KOPT-K1 (cell line): ENCODE data around the gene IGIP.

Experiments used
- H3K27ac ChIP-seq: fragments of 200-600 bp; sonication (generic); 2 replicates; pipeline ENCODE4 v1.5.1; 2016; ENCODE audit warnings: antibody characterized with exemption, mild to moderate bottlenecking, low read depth, low read length; ENCODE audit not compliant: poor library complexity, severe bottlenecking
- H3K36me3 ChIP-seq: fragments of 200-600 bp; sonication (generic); 2 replicates; pipeline ENCODE4 v1.5.1; 2017; ENCODE audit warnings: antibody characterized with exemption, mild to moderate bottlenecking, low read length, moderate library complexity; ENCODE audit not compliant: insufficient read depth
- H3K9me3 ChIP-seq: fragments of 200-600 bp; sonication (generic); 2 replicates; pipeline ENCODE4 v1.5.1; 2017; ENCODE audit warnings: antibody characterized with exemption, low read length, mild to moderate bottlenecking; ENCODE audit not compliant: insufficient read depth, poor library complexity, severe bottlenecking

The IGIP gene

DNA sequence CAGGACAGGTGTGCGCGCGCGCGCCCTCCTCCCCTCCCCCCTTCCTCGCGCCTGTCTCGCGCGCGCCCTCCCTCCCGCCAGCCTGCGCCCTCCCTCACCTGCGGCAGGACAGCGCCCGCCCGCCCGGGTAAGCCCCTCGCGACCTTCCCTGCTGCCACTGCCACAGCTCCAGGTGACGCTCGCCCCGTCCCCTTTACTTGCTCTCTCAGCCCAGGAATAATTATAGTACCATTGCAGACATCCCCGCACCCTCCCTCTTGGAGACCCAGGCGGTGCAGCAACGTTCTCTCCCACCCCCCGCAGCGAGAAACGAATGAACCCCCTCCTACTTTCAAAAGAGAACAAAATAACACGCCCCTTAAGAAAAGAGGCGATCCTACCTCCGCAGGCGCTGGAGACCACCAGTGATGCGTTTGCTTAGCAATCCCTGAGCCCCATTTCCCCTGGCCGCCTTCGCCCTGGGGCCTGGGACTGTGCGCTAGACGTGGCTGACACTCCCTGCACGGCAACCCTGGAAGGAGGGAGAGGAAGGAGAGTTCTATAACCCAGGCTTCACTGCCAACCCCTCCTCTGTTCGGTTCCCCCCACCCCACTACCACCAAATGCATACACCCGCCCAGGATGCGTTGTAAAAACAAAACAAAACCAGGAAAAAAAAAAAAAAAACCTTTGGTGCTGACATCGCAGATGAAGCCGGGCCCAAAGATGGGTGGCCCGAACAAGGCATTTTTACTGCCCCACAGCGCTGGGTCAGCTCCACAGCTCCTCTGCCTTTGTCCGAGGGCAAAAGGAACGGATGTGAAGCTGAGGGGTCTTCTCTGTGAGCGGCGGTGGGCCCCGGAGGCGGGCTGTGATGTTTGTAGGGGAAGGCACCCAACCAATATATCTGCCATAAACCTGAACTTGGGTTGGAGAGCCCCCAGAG is 17.4 kb upstream of the IGIP start:
- Histone ChIP-seq H3K27ac (peak overlapping the region; percentile 68), H3K36me3 (no peaks in the 10 kb centered on the region), H3K9me3 (no peaks in the 10 kb centered on the region)

DNA sequence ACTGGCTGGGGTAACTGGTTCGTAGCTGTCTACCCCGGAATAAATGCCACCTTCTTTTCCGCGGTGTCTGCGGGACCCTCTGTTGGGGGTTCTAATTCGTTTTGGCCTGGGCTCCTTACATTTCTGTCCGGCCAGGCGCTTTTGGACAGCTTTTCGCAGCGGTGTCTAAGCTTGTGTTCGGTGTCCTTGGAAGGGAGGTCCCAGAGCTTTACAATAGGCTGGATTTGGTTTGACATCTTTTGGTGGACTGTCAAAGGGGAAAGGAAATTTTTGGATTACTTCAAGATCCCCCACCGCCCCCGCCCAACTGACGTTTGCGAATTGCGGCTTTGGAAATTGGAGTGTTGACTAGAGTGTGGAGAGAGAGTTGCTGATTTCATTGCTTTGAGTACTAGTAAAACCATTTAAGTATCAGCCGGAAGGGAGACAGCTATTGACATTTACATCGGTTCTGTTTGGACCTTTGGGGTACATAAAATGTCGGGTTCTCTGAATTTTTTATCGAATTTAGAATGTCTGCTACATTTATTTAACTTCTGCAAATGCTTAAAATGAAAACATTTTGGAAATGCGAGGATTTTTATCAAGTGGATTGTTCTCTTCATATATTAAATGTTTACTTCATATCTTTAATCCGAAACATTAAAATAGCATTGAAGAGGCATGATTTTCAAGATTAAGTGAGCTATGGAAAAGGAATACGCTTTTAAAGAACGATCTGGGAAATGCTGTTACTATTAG is 16.5 kb upstream of the IGIP start:
- Histone ChIP-seq H3K36me3 (no peaks in the 10 kb centered on the region), H3K9me3 (no peaks in the 10 kb centered on the region), H3K27ac (no peak overlapping the region)

DNA sequence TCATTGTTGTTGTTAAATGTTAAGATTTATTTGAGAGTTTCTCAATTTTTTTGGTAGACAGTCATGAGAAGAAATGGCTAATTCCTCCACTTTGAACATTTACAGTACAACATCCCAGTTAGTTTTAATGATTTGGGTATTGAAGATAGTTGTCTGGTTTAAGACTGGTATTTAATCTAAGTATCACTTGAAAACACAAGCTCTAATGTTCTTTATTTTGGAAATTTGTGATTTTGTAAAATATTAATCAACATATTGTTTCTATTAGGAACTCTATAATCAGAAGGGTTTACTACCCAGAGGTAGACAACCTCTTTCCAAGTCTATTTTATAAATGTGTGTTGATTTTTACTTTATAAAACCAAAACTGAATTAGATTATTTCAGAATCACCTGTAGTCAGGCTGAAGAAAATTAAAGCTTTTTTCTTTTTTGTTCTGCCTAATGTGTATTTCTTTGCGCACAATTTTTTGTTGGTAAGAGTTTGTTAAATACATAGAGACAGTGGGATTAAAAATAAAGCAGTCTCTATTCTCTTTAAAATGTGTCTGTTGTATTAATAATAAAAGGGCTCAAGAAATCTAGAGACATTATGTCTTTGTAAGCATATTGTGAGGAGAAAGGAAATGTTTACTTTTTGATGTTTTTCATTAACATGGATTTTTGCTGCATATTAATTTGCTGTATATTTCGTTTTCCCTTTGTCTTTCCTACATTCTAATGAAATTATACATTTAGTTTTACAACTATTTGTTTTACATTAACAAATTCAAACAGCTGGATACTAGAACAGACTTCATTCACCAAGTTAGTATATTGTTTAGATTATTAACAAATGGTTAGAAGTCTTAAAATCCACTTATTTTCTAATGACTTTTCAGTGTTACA is 15.7 kb upstream of the IGIP start:
- H3K36me3 ChIP-seq = no peaks in the 10 kb centered on the region
- H3K27ac ChIP-seq = no peak overlapping the region
- H3K9me3 ChIP-seq = no peaks in the 10 kb centered on the region

DNA sequence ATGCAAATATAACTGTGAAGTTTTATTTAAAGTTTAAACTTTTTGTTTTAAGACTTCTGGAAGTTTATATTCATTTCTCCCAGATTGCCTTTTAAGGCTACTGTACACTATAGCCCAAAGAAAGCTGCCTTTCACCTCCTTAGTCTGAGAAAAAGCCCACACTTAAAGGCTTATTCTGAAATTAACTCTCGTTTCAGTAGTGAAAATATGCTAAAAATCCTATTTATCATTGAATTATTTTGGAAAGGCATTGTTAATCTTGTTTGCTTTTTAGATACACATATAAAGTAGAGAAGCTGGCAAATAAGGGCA is 15.1 kb upstream of the IGIP start:
- Histone ChIP-seq H3K9me3 (no peaks in the 10 kb centered on the region), H3K27ac (no peak overlapping the region), H3K36me3 (no peaks in the 10 kb centered on the region)

DNA sequence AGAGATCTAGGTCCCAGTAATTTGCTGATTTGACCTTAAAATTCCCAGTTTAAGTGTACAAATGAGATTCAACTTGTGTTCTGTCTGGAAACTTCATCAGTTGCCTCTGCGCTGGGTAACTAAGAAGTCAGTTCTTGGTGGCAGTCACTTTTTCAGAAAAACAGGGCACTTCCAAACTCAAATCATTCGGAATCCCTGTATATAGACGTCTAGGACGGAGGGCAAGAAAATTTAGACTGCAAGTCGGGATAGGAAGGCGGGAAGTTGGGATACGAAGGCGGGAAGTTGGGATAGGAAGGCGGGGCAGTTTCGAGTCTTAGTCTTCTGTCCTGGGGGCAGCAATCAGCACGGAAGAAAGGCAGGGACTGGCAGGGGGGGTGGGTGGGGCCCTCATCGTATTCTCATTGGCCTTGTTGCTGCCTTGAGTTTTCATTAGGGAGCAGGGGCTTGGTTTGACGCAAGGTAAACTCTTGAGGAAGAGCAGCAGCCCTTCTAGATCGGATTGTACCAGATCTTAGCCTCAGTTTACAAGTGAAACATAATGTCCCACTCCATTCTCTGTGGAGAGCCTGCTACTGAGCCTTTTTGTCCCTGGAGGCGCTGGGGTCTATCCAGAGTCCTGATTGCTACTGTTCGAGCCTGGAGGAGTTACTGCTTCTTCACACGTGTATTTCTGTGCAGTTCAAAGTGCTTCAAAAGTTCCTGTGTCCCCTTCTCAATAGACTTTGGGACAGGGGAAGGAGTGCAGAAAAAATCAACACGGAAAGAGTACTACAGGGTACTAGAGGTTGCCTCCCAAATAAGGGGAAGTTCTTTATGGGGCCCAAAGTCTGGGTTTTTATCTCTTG is 14.5 kb upstream of the IGIP start:
- Histone ChIP-seq H3K9me3 (no peaks in the 10 kb centered on the region), H3K27ac (no peak overlapping the region)

DNA sequence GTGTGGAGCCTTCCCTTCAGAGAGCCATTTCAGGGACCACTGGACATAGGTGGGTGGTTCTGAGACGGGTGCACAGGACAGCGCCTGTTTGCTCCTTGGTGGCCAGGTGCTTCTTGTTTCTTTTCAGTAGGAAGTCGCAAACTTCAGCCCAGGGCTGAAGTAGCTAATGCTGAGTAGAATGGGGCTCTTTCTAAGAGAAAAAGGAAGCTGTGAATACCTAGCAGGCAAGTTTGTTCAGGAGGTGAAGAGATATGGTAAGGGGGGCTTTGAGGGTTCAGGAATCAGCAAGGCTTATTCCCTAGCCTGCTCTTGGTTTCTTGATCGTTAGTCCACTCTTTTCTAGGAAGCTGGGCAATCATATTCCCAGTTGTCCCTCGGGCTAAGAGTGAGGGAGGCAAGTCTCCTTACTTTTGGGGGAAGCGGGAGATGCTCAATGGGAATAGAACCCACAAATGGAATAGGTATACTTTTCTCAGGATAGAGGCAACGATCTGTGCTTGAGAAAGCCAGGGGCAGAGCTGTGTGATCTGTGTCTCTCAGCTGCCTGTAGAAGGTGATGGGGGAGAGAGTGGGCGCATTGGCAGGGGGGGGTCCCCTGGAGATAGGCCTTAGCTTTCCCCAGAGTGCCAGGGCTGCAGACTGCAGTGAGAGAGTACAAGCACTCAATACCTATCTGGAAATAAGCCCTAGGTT is 13.7 kb upstream of the IGIP start:
- no peaks in the 10 kb centered on the region for H3K36me3 ChIP-seq
- H3K27ac ChIP-seq = no peak overlapping the region
- H3K9me3 ChIP-seq = no peaks in the 10 kb centered on the region

More for the DNA sequence above, 14.5 kb upstream of the IGIP start:
- H3K36me3 ChIP-seq = no peaks in the 10 kb centered on the region

DNA sequence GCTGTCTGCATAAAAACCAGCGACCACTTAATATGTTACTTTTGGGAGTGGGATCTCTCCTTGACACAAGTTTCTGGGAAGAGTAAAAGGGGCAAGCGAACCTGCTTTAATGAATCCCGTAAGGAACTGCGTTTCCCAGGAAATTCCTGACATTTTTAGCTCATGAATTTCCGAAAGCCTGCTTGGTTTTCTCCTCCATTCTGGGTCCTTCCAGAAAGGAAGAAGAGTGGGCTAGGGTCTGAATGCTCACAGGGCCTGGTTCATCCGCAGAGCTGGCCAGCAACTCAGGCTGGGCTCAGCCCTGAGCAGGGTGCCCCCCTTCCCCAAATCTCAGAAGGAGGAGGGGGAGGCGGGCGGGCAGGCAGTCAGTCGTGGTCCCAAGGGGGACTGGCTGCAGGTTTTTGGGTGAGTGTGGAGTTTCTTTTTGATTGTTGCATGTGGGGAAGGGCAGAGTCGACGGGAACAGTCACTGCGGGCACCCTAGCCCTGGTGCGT is 13.0 kb upstream of the IGIP start:
- peak overlapping the region; percentile 72 for H3K27ac ChIP-seq
- H3K9me3 ChIP-seq = no peaks in the 10 kb centered on the region
- H3K36me3 ChIP-seq = no peaks in the 10 kb centered on the region

DNA sequence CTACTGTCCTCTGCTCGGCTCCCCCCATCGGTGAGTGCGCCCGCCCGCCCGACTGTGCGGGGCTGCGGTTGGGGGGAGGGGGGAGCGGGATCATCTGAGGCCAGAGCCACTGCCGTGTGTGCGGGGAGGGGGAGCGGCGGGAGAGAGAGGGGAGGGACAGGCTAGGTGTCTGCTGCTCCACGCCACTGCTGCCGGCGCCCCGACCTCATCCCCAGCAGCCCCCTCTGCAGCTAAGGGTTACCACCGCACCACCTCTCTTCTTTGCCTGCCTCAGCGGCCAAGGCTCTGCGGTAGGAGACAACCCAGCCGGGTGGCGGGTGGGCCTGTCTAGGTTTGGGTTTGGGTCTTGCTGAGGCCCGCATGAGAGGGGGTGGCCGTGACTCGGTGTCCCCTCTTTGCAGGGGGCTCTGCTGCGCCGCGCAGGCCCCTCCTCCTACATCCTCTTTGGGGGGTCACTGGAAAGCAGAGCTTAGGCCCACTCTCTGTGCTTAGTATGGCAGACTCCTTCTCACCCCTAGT is 12.5 kb upstream of the IGIP start:
- no peaks in the 10 kb centered on the region for H3K36me3 ChIP-seq
- H3K9me3 ChIP-seq = no peaks in the 10 kb centered on the region
- H3K27ac ChIP-seq = peak overlapping the region; percentile 72

DNA sequence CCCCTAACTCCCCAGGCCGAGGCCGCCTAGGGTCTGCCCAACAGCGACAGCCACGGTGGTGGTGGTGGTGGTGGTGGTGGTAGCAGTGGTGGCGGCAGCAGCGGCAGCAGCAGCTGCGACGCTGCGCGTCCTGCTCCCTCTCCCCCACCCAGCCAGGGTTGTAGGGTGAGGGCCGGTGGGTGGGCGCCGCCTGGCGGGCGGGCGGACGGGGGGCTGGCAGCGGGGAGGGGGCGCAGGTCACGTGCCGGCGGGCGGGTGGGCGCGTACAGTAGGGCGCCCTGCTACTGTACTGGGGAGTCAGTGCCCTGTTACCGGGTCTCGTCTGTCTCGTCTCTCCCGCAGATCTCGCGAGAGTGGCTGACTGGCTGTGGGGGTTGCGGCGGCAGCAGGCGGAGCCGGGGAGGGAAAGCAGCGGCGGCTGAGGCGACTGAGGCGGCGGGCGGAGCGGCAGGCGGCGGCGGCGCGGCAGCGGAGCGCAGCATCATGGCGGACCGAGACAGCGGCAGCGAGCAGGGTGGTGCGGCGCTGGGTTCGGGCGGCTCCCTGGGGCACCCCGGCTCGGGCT is 12.0 kb upstream of the IGIP start, which contains the start of gene PURA:
Gene PURA (plus strand): TSS at position 411 of the 565 bp plus-strand sequence. CDS start 73 bp downstream, at position 484.
- Histone ChIP-seq H3K9me3 (no peaks in the 10 kb centered on the region), H3K27ac (peak within 1 kb of the TSS; percentile 72), H3K36me3 (no peaks in the 10 kb centered on the region)

DNA sequence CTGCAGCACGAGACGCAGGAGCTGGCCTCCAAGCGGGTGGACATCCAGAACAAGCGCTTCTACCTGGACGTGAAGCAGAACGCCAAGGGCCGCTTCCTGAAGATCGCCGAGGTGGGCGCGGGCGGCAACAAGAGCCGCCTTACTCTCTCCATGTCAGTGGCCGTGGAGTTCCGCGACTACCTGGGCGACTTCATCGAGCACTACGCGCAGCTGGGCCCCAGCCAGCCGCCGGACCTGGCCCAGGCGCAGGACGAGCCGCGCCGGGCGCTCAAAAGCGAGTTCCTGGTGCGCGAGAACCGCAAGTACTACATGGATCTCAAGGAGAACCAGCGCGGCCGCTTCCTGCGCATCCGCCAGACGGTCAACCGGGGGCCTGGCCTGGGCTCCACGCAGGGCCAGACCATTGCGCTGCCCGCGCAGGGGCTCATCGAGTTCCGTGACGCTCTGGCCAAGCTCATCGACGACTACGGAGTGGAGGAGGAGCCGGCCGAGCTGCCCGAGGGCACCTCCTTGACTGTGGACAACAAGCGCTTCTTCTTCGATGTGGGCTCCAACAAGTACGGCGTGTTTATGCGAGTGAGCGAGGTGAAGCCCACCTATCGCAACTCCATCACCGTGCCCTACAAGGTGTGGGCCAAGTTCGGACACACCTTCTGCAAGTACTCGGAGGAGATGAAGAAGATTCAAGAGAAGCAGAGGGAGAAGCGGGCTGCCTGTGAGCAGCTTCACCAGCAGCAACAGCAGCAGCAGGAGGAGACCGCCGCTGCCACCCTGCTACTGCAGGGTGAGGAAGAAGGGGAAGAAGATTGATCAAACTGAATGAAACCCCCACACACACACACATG is 11.2 kb upstream of the IGIP start:
- H3K9me3 ChIP-seq = no peaks in the 10 kb centered on the region
- H3K36me3 ChIP-seq = no peaks in the 10 kb centered on the region
- peak overlapping the region; percentile 72 for H3K27ac ChIP-seq

DNA sequence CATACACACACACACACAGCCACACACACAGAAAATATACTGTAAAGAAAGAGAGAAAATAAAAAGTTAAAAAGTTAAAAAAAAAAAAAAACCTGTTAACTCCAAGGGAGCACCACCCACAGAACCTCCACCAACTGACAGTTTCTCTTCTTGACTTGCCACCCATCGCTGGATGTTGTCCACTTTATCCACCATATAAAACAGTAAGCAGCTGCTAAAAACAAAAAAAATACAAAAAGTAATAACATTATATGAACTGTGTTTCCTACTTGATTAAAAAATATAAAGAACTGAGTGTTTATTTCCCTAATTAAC is 10.6 kb upstream of the IGIP start:
- H3K27ac ChIP-seq = peak overlapping the region; percentile 72
- H3K9me3 ChIP-seq = no peaks in the 10 kb centered on the region
- H3K36me3 ChIP-seq = no peaks in the 10 kb centered on the region

DNA sequence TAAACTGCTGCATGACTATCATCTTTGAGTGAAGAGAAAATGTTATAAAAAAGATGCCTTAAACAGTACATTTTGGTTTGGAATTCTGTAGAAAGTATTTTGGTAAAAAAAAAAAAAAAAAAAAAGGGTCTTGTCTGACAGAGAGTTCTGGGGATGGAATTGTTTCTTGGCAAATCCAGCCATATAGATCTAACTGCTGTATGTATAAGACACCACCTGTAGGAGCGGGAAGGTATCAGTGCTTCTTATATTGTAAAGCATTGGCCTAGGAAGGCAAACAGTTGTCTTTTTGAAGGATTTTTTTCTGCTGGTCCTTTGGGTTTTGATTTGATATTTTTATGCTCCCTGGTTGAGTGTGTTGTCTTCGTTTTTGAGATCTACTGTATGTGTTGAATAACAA is 9.0 kb upstream of the IGIP start:
- Histone ChIP-seq H3K9me3 (no peaks in the 10 kb centered on the region), H3K27ac (no peak overlapping the region), H3K36me3 (no peaks in the 10 kb centered on the region)

DNA sequence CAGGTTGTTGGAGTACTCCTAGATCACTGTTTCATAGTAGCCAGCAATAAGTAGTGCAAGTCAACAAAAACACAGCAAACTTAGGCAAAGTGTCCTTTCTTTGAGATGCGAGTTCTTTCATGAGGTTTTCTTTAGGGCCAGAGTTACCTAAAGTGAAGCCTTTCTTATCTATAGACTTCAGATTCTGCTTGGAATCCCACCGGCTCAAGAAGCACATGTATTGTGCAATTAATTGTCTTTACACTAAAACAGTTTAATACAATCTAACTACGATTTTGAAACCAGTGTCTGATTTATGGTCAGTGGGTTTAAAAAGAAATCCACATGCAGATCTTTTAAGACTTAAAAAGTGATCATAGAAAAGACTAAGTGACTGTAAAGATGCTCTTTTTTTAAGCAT is 8.2 kb upstream of the IGIP start:
- Histone ChIP-seq H3K9me3 (no peaks in the 10 kb centered on the region), H3K36me3 (no peaks in the 10 kb centered on the region), H3K27ac (no peak overlapping the region)
